Esophagus squamous epithelium (tissue), 4 donors: Measurements from ENCODE around the gene CCDC171.

Source experiments
- CTCF ChIP-seq, 6 experiments: fragments of 450-650 bp in 4 of 6; fragments of 200-600 bp in 2 of 6; sonication (generic) in 2 of 6; IDR thresholded peaks; one replicate each; pipeline ENCODE4 v1.5.1; 2016 to 2019; ENCODE audit warnings: antibody characterized with exemption in 6 of 6, mild to moderate bottlenecking in 4 of 6, moderate library complexity in 4 of 6
- POLR2A ChIP-seq, 4 donors: fragments of 450-650 bp; IDR thresholded peaks; one replicate each; pipeline ENCODE4 v1.6.1; 2017; ENCODE audit warnings: antibody characterized with exemption in 4 of 4, mild to moderate bottlenecking in 4 of 4, moderate library complexity in 3 of 4

GRCh38 chr9:15592317-15592716 is 39.5 kb downstream of the CCDC171 start:
- no peak for TF ChIP-seq CTCF (IDR thresholded peaks at IDR 0.05)
- TF ChIP-seq POLR2A (IDR thresholded peaks at IDR 0.05): no peak
